Activated CD8-positive, alpha-beta T cell treated with anti-CD3 and anti-CD28 coated beads for 36 hours (primary cell): ENCODE data around the gene INTS1. TPM values are rescaled to one million over a fixed set of nuclear protein-coding genes. Genes with fewer than 3 reads are reported as not detected.
A peak's percentile ranks its signal among the peaks of the same experiment; 100 is the strongest.

Experiments used
- ATAC-seq: fragments of 200-7000 bp; cut with Tn5 transposase; one replicate; pipeline ENCODE4 v1.10.0; 2021; ENCODE audit warnings: mild to moderate bottlenecking, moderate library complexity
- CTCF ChIA-PET: fragments of 350-600 bp; sonication (Branson Sonifier 250); formaldehyde crosslinking; loops from one replicate; lab custom pipeline; 2021; ENCODE audit warnings: antibody characterized with exemption; lab: Charles Lee
- POLR2A ChIA-PET: fragments of 350-600 bp; sonication (Branson Sonifier 250); formaldehyde crosslinking; loops from one replicate; lab custom pipeline; 2021; ENCODE audit warnings: antibody characterized with exemption; lab: Charles Lee
- DNase-seq: peaks from one replicate; pipeline ENCODE4 v3.0.0-alpha.2; 2020
- H3K27ac Mint-ChIP-seq: one replicate; pipeline ENCODE4 v1.8.0; 2021; ENCODE audit warnings: mild to moderate bottlenecking, mixed read lengths
- H3K27me3 Mint-ChIP-seq: one replicate; pipeline ENCODE4 v1.8.0; 2021; ENCODE audit warnings: mixed read lengths
- H3K36me3 Mint-ChIP-seq: one replicate; pipeline ENCODE4 v1.8.0; 2021; ENCODE audit warnings: low read depth, mixed read lengths
- H3K4me1 Mint-ChIP-seq: one replicate; pipeline ENCODE4 v1.8.0; 2021; ENCODE audit warnings: low read depth, mixed read lengths
- H3K4me3 Mint-ChIP-seq: one replicate; pipeline ENCODE4 v1.8.0; 2021; ENCODE audit warnings: mild to moderate bottlenecking, moderate library complexity, mixed read lengths
- H3K9me3 Mint-ChIP-seq: one replicate; pipeline ENCODE4 v1.8.0; 2021; ENCODE audit warnings: mixed read lengths
- intact Hi-C: fragments of 100-400 bp; cut with micrococcal nuclease; formaldehyde crosslinking; loops from one replicate; pipeline ENCODE4 v1.10.0; 2022
- total RNA-seq, 2 experiments: library from RNA; stranded (reverse); gene quantifications; one replicate each; pipeline ENCODE4 v1.2.3, GENCODE V29; 2021
- TF ChIP-seq, protein P1 (sequence below): fragments of 200-600 bp; IDR thresholded peaks from one replicate; pipeline ENCODE4 v1.8.0; 2022; ENCODE audit warnings: antibody characterized with exemption, mild to moderate bottlenecking

Gene INTS1
- total RNA-seq, 2 experiments from 2014 or later = 100 to 103 TPM

DNA sequence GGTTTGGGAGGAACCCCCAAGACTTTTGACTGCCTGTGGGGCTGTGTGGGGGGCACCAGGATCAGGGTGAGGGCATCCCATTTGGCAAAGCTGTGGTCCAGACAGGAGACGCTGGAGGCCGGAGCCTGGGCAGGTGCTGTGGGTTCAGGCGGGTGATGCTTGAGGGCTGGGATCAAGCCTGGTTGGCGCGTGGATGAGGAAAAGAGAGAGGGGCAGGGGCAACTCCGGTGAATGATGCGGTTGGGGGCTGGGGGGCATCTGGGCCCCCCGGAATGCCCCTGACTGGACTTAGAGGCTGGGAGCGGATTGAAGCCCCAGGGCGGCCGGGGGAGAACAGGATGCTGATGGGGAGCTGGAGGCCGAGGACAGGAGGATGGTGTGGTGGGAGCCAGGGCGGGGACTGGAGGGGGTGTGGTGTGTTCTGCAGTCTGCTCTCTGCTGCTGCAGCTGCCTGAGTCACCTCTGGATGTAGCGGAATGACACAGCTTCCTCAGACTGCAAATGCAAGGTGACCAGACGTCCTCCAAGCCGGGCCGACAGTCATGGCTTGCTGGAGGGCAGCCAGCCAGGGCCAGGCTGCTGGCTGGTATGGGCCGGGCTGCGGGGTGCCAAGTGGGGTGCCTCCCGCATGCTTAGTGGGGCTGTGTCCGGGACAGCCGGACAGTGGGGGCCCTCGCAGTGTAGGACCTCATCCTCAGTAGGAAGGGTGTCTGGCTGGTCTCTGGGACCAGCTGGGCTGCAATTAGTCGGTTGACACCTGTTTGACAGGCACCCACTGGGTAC lies 29.5 kb upstream of the INTS1 start:
- CTCF ChIA-PET = interaction anchor here (1.1 kb wide), 1 partner anchor 23 kb away, joined by 3 read pairs; the partner anchor contains the start of gene TMEM184A
- Mint-ChIP-seq H3K4me1 (peaks cover 26% of the 10 kb centered on the region), H3K4me3 (peak overlapping the region; percentile 91), H3K27ac (peak overlapping the region; percentile 92), H3K36me3 (peaks cover 6% of the 10 kb centered on the region), H3K27me3 (no peaks in the 10 kb centered on the region), H3K9me3 (no peaks in the 10 kb centered on the region)
- intact Hi-C loops = no loop called here
- DNase-seq (peak; percentile 74), ATAC-seq (peak; percentile 65)
- TF ChIP-seq, protein P1, sequence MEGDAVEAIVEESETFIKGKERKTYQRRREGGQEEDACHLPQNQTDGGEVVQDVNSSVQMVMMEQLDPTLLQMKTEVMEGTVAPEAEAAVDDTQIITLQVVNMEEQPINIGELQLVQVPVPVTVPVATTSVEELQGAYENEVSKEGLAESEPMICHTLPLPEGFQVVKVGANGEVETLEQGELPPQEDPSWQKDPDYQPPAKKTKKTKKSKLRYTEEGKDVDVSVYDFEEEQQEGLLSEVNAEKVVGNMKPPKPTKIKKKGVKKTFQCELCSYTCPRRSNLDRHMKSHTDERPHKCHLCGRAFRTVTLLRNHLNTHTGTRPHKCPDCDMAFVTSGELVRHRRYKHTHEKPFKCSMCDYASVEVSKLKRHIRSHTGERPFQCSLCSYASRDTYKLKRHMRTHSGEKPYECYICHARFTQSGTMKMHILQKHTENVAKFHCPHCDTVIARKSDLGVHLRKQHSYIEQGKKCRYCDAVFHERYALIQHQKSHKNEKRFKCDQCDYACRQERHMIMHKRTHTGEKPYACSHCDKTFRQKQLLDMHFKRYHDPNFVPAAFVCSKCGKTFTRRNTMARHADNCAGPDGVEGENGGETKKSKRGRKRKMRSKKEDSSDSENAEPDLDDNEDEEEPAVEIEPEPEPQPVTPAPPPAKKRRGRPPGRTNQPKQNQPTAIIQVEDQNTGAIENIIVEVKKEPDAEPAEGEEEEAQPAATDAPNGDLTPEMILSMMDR = no peak
- POLR2A ChIA-PET = interaction anchor here (0.7 to 3.4 kb wide), 5 partner anchors 9 to 29 kb away, joined by 3 to 13 read pairs (median 4); partner anchors contain the start of gene INTS1

DNA sequence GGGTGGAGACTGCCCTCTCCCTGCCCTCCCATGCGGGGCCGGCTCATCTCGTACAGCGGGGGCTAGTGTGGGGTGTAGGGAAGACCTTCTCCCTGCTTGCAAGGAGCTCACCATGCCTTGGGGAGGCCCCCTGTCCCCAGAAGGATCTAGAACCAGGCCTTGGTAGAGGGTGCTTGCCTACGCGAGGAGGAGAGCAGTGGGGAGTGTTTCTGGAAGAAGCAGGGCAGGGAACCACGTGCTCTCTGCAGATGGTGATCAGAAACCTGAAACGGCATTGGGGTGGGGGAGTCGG lies 29.0 kb upstream of the INTS1 start:
- peak; percentile 4 for ATAC-seq
- peaks cover 26% of the 10 kb centered on the region for H3K4me1 Mint-ChIP-seq
- DNase-seq = no peak
- H3K9me3 Mint-ChIP-seq = no peaks in the 10 kb centered on the region
- intact Hi-C loops = no loop called here
- no peaks in the 10 kb centered on the region for H3K27me3 Mint-ChIP-seq
- ChIA-PET CTCF (interaction anchor here (1.1 kb wide), 1 partner anchor 23 kb away, joined by 3 read pairs; the partner anchor contains the start of gene TMEM184A), POLR2A (interaction anchor here (0.7 to 3.4 kb wide), 5 partner anchors 8 to 29 kb away, joined by 3 to 13 read pairs (median 4); partner anchors contain the start of gene INTS1)
- TF ChIP-seq, protein P1 = no peak
- peak overlapping the region; percentile 92 for H3K27ac Mint-ChIP-seq
- H3K36me3 Mint-ChIP-seq = peaks cover 6% of the 10 kb centered on the region
- peak overlapping the region; percentile 91 for H3K4me3 Mint-ChIP-seq

DNA sequence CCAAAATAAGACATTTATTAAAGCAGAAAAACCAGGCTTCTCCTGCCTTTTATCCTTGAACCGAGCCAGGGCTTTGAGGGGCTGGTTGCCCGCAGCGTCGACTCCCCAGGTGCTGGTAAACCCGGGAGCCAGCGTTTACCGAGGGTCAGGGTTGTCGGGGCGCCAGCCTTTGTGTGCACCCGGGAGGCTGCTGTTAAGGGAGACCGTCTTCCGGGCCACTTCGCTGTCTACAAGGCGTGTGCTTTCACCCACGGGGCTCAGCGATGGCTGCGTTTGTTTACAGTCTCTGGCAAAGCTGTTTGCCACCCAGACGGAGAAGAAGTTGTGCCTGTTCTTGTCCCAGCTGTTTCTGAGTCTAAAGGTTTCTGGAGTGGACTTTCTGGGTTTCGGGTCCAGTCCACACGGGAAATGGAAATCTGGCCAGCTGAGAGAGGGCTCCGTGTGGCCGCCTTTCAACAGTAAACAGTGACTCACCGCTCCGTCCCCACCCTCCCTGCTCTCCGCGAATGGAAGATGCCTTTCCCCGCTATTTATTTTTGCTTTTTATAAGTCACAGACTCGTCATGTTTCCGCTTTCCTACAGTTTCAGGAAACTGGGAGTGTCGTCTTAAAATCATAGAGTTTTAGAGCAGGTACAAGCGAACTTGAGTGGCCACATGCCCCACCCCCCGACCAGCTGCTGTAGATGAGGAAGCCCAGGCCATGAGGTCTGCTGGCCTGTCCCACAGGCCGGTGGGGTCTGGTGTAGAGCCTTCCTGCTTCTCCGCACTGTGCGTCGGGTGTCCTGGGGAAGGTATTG lies 28.5 kb upstream of the INTS1 start:
- peak; percentile 74 for DNase-seq
- Mint-ChIP-seq H3K27me3 (no peaks in the 10 kb centered on the region), H3K4me1 (peaks cover 24% of the 10 kb centered on the region), H3K27ac (peak overlapping the region; percentile 92), H3K4me3 (peak overlapping the region; percentile 91), H3K9me3 (no peaks in the 10 kb centered on the region), H3K36me3 (peaks cover 6% of the 10 kb centered on the region)
- intact Hi-C loops = no loop called here
- TF ChIP-seq, protein P1 = no peak
- CTCF ChIA-PET = no interaction called here
- peak; percentile 51 for ATAC-seq
- POLR2A ChIA-PET = interaction anchor here (0.7 to 3.4 kb wide), 4 partner anchors 16 to 58 kb away, joined by 3 to 13 read pairs (median 4); partner anchors contain the start of gene INTS1

DNA sequence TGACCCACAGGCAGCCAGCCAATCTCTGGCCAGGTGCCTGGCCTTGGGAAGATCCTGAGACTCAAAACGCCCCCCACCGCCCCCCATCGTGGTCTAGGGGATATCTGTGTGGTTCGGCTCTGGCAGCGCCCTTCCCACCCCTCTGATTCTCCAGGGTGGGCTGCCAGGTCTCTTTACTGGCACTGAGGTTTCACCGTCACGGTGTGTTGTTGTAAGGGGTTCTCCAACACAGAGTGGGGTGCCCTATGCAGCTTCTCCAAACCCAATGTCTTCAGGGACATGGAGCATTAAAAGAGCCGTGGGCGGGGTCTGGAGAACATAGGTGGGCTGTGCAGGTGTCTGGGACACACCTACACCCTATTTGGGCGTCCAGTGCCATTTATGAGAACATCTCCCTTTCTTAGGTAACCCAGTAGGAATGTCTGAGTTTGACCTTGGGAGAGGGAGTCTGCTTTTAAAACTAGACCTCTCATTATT lies 27.8 kb upstream of the INTS1 start:
- no peaks in the 10 kb centered on the region for H3K27me3 Mint-ChIP-seq
- ATAC-seq (no peak), DNase-seq (peak; percentile 33)
- H3K27ac Mint-ChIP-seq = peak overlapping the region; percentile 92
- H3K9me3 Mint-ChIP-seq = no peaks in the 10 kb centered on the region
- peak overlapping the region; percentile 91 for H3K4me3 Mint-ChIP-seq
- CTCF ChIA-PET = no interaction called here
- peaks cover 24% of the 10 kb centered on the region for H3K4me1 Mint-ChIP-seq
- TF ChIP-seq, protein P1 = no peak
- intact Hi-C loops = no loop called here
- peaks cover 6% of the 10 kb centered on the region for H3K36me3 Mint-ChIP-seq
- POLR2A ChIA-PET = interaction anchor here (0.7 to 3.4 kb wide), 3 partner anchors 24 to 57 kb away, joined by 3 to 13 read pairs (median 3); partner anchors contain the start of gene INTS1
